Measurements from ENCODE around the gene SPEM2. TPM values are rescaled to one million over a fixed set of nuclear protein-coding genes. Genes with fewer than 3 reads are reported as not detected.

The SPEM2 gene
- total RNA-seq, 1 donor from 2014 or later: not detected

- TF ChIP-seq, protein P1, sequence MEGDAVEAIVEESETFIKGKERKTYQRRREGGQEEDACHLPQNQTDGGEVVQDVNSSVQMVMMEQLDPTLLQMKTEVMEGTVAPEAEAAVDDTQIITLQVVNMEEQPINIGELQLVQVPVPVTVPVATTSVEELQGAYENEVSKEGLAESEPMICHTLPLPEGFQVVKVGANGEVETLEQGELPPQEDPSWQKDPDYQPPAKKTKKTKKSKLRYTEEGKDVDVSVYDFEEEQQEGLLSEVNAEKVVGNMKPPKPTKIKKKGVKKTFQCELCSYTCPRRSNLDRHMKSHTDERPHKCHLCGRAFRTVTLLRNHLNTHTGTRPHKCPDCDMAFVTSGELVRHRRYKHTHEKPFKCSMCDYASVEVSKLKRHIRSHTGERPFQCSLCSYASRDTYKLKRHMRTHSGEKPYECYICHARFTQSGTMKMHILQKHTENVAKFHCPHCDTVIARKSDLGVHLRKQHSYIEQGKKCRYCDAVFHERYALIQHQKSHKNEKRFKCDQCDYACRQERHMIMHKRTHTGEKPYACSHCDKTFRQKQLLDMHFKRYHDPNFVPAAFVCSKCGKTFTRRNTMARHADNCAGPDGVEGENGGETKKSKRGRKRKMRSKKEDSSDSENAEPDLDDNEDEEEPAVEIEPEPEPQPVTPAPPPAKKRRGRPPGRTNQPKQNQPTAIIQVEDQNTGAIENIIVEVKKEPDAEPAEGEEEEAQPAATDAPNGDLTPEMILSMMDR (IDR thresholded peaks at IDR 0.05; ENCODE audit: unreplicated experiment): no peak
- H3K9me3 Mint-ChIP-seq: no peaks in the 10 kb centered on the region
Measured at GRCh38 chr17:7405350-7406234, 19.8 kb upstream of the SPEM2 start.

GRCh38 chr17:7406235-7406825 is 19.1 kb upstream of the SPEM2 start:
- TF ChIP-seq, protein P1 (IDR thresholded peaks at IDR 0.05; ENCODE audit: unreplicated experiment): no peak
- H3K27ac Mint-ChIP-seq: peak overlapping the region; percentile 82

More at GRCh38 chr17:7405350-7406234, 19.8 kb upstream of the SPEM2 start:
- Mint-ChIP-seq H3K27ac (peak overlapping the region; percentile 84), H3K27me3 (ENCODE audit: low read depth) (no peaks in the 10 kb centered on the region), H3K4me1 (peaks cover 23% of the 10 kb centered on the region), H3K36me3 (peaks cover 19% of the 10 kb centered on the region), H3K4me3 (peak overlapping the region; percentile 80)
- DNase-seq (ENCODE audit: low spot score in 2 of 2, unreplicated experiment in 2 of 2): no peak

GRCh38 chr17:7407082-7407481 is 18.3 kb upstream of the SPEM2 start:
- H3K36me3 Mint-ChIP-seq: peaks cover 18% of the 10 kb centered on the region
- no peak overlapping the region for H3K27ac Mint-ChIP-seq
- H3K27me3 Mint-ChIP-seq (ENCODE audit: low read depth): no peaks in the 10 kb centered on the region
- H3K9me3 Mint-ChIP-seq: no peaks in the 10 kb centered on the region
- DNase-seq (ENCODE audit: low spot score in 2 of 2, unreplicated experiment in 2 of 2): no peak
- H3K4me1 Mint-ChIP-seq: peaks cover 23% of the 10 kb centered on the region
- TF ChIP-seq, protein P1 (IDR thresholded peaks at IDR 0.05; ENCODE audit: unreplicated experiment): no peak
- H3K4me3 Mint-ChIP-seq: peak overlapping the region; percentile 30

More at GRCh38 chr17:7406235-7406825, 19.1 kb upstream of the SPEM2 start:
- no peak for DNase-seq (ENCODE audit: low spot score in 2 of 2, unreplicated experiment in 2 of 2)
- Mint-ChIP-seq H3K36me3 (peaks cover 22% of the 10 kb centered on the region), H3K4me1 (peaks cover 23% of the 10 kb centered on the region), H3K9me3 (no peaks in the 10 kb centered on the region), H3K4me3 (peak overlapping the region; percentile 73), H3K27me3 (ENCODE audit: low read depth) (no peaks in the 10 kb centered on the region)

DNA sequence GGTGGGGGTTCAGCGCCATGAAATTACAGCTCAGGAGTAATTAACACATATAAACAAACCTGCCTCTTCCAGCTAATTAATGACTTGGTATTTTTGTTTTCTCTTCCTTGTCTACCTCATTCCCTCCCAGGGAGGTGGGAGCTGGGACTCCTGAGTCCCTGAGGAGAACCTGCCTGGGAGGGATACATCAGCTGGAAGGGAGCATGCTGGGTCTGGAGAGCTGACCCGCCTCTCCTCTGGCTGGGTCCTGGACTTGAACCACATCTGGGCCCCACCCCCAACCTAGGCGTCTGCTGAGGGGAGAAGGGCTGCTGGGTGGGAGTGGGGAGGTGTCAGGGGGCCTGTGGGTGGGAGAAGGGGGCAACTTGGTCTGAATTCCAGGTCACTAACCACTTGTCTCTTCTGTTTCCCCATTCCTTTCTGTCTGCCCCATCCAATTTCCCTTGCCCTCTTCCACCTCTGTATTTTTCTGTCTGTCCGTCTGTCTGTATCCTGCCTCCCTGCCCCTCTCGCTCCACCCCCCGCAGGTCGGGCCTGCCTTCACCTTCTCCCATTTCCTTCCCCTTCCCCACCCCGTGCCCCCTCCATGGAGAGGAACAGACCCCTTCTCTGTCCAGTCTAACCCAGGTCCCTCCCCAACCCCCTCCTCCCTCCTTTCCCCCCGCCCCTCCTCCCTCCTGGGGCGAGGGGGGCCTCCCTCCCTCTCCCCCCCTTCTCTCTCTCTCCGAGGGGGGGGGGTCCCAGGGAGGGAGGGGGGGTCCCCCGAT is 17.7 kb upstream of the SPEM2 start, which contains the start of gene NLGN2:
Gene NLGN2 (plus strand): TSS at position 361 of the 767 bp plus-strand sequence. CDS start 411 bp downstream, outside the sequence.
- Mint-ChIP-seq H3K4me1 (peaks cover 26% of the 10 kb centered on the region), H3K27ac (no peak within 1 kb of the TSS), H3K27me3 (ENCODE audit: low read depth) (no peaks in the 10 kb centered on the region), H3K9me3 (no peaks in the 10 kb centered on the region), H3K4me3 (peak within 1 kb of the TSS; percentile 38), H3K36me3 (peaks cover 18% of the 10 kb centered on the region)
- TF ChIP-seq, protein P1 (IDR thresholded peaks at IDR 0.05; ENCODE audit: unreplicated experiment): no peak
- no peak for DNase-seq (ENCODE audit: low spot score in 2 of 2, unreplicated experiment in 2 of 2)

DNA sequence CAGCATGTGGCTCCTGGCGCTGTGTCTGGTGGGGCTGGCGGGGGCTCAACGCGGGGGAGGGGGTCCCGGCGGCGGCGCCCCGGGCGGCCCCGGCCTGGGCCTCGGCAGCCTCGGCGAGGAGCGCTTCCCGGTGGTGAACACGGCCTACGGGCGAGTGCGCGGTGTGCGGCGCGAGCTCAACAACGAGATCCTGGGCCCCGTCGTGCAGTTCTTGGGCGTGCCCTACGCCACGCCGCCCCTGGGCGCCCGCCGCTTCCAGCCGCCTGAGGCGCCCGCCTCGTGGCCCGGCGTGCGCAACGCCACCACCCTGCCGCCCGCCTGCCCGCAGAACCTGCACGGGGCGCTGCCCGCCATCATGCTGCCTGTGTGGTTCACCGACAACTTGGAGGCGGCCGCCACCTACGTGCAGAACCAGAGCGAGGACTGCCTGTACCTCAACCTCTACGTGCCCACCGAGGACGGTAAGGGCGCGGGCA is 17.1 kb upstream of the SPEM2 start:
- Mint-ChIP-seq H3K36me3 (peaks cover 22% of the 10 kb centered on the region), H3K27me3 (ENCODE audit: low read depth) (no peaks in the 10 kb centered on the region), H3K4me1 (peaks cover 26% of the 10 kb centered on the region), H3K4me3 (no peak overlapping the region), H3K27ac (no peak overlapping the region), H3K9me3 (no peaks in the 10 kb centered on the region)
- DNase-seq (ENCODE audit: low spot score in 2 of 2, unreplicated experiment in 2 of 2): no peak
- TF ChIP-seq, protein P1 (IDR thresholded peaks at IDR 0.05; ENCODE audit: unreplicated experiment): no peak
